ENCODE results near the gene CNTNAP2.

CNTNAP2 gene

DNA sequence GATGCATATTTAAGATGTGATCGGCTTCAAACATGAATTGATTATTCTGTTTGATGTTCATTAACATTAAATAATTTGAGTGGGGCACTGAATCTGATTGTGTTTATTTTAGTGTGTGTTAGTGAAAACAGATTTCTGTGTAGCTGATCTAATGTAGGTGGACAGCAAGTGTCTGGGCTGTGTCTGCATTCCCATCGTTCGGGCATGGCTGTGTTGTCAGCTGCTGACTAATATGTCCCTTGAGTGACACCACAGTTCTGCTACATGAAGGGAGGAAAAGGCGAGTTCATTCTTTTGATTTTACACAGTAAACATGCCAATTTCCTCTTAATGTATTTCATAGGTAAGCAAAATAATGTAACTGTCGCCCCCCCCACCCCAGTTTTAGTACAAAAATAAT is 203.0 kb downstream of the CNTNAP2 start:
- POLR2A ChIA-PET: no interaction called here
- Histone ChIP-seq H3K27ac (ENCODE audit: insufficient read depth in 1 of 2, low read depth in 1 of 2, low read length in 2 of 2, poor library complexity in 1 of 2, severe bottlenecking in 2 of 2) (no peak overlapping the region), H3K4me1 (ENCODE audit: control extremely low read depth in 1 of 4, control insufficient read depth in 4 of 4, insufficient read depth in 4 of 4, low read length in 3 of 4) (no peaks in the 10 kb centered on the region), H3K27me3 (replicated peaks in 2 of 5; ENCODE audit: control insufficient read depth in 4 of 5, insufficient read depth in 5 of 5, low read length in 4 of 5) (no peaks in the 10 kb centered on the region), H3K36me3 (ENCODE audit: control insufficient read depth in 4 of 4, insufficient read depth in 4 of 4, low read length in 3 of 4) (no peaks in the 10 kb centered on the region), H3K9me3 (ENCODE audit: control extremely low read depth in 1 of 5, control insufficient read depth in 4 of 5, insufficient read depth in 2 of 5, low read depth in 1 of 5, low read length in 4 of 5) (no peaks in the 10 kb centered on the region), H3K4me3 (ENCODE audit: control insufficient read depth in 1 of 7, extremely low read depth in 1 of 7, insufficient read depth in 4 of 7, low read depth in 2 of 7, low read length in 6 of 7) (no peak overlapping the region)
- no peak for DNase-seq
- 86% methylated on average over 1 of the region's 5 CpGs for WGBS (ENCODE audit: insufficient coverage)
- CTCF ChIA-PET: no interaction called here

GRCh38 chr7:146321301-146321700 is 204.7 kb downstream of the CNTNAP2 start:
- Histone ChIP-seq H3K27me3 (replicated peaks in 2 of 5; ENCODE audit: control insufficient read depth in 4 of 5, insufficient read depth in 5 of 5, low read length in 4 of 5) (no peaks in the 10 kb centered on the region), H3K27ac (ENCODE audit: insufficient read depth in 1 of 2, low read depth in 1 of 2, low read length in 2 of 2, poor library complexity in 1 of 2, severe bottlenecking in 2 of 2) (no peak overlapping the region), H3K4me3 (ENCODE audit: control insufficient read depth in 1 of 7, extremely low read depth in 1 of 7, insufficient read depth in 4 of 7, low read depth in 2 of 7, low read length in 6 of 7) (no peak overlapping the region), H3K4me1 (ENCODE audit: control extremely low read depth in 1 of 4, control insufficient read depth in 4 of 4, insufficient read depth in 4 of 4, low read length in 3 of 4) (no peaks in the 10 kb centered on the region), H3K36me3 (ENCODE audit: control insufficient read depth in 4 of 4, insufficient read depth in 4 of 4, low read length in 3 of 4) (no peaks in the 10 kb centered on the region), H3K9me3 (ENCODE audit: control extremely low read depth in 1 of 5, control insufficient read depth in 4 of 5, insufficient read depth in 2 of 5, low read depth in 1 of 5, low read length in 4 of 5) (no peaks in the 10 kb centered on the region)
- WGBS (ENCODE audit: insufficient coverage): no CpG with 5 or more reads among the region's 4 CpGs
- DNase-seq: no peak
- ChIA-PET POLR2A (no interaction called here), CTCF (no interaction called here)

DNA sequence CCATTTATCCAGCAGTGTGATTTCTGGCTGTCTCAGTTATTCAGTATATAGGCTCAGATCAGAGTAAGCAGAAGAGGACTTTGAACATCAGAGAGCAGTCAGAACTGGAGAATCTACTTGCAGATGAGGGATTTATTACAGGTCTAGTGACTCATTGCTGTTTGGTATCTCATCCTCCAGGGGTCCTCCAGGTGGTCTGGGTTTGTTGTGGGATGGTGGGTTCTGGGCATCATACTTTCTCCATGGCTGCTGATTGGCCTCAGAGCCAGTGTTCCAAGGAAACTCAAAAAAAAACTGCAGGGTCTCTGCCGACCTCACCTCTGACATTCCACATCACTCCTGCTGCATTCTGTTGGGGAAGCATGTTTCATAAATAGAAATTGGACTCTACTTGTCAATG is 214.8 kb downstream of the CNTNAP2 start:
- DNase-seq: no peak
- H3K27me3 ChIP-seq (replicated peaks in 2 of 5; ENCODE audit: control insufficient read depth in 4 of 5, insufficient read depth in 5 of 5, low read length in 4 of 5): no peaks in the 10 kb centered on the region
- H3K36me3 ChIP-seq (ENCODE audit: control insufficient read depth in 4 of 4, insufficient read depth in 4 of 4, low read length in 3 of 4): no peaks in the 10 kb centered on the region
- H3K4me1 ChIP-seq (ENCODE audit: control extremely low read depth in 1 of 4, control insufficient read depth in 4 of 4, insufficient read depth in 4 of 4, low read length in 3 of 4): no peaks in the 10 kb centered on the region
- CTCF ChIA-PET: no interaction called here
- H3K9me3 ChIP-seq (ENCODE audit: control extremely low read depth in 1 of 5, control insufficient read depth in 4 of 5, insufficient read depth in 2 of 5, low read depth in 1 of 5, low read length in 4 of 5): no peaks in the 10 kb centered on the region
- H3K4me3 ChIP-seq (ENCODE audit: control insufficient read depth in 1 of 7, extremely low read depth in 1 of 7, insufficient read depth in 4 of 7, low read depth in 2 of 7, low read length in 6 of 7): no peak overlapping the region
- WGBS (ENCODE audit: insufficient coverage): no CpG with 5 or more reads among the region's 1 CpG
- no peak overlapping the region for H3K27ac ChIP-seq (ENCODE audit: insufficient read depth in 1 of 2, low read depth in 1 of 2, low read length in 2 of 2, poor library complexity in 1 of 2, severe bottlenecking in 2 of 2)
- POLR2A ChIA-PET: no interaction called here

DNA sequence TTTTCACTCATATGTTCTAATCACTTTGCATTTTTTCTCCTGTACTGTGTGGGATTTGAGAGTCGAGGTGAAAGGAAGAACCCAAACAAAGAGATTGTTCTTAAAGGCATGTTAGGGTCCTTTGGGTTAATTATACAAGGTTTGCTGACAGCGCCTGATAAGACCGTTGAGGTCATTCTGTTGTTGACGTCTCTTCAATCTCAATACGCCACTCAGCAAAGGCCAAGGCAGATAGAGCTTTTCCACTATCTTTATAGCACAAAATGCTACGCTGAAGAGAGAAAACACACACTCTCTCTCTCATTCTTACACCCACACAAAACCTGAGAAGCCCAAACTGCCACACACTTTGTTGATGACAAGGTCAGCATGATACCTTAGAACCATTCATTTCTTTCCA is 228.7 kb downstream of the CNTNAP2 start:
- DNase-seq: peak in 2 of 3 donors; percentile 12 to 44
- H3K9me3 ChIP-seq (ENCODE audit: control extremely low read depth in 1 of 5, control insufficient read depth in 4 of 5, insufficient read depth in 2 of 5, low read depth in 1 of 5, low read length in 4 of 5): no peaks in the 10 kb centered on the region

GRCh38 chr7:146346096-146346495 is 229.5 kb downstream of the CNTNAP2 start:
- Histone ChIP-seq H3K36me3 (ENCODE audit: control insufficient read depth in 4 of 4, insufficient read depth in 4 of 4, low read length in 3 of 4) (no peaks in the 10 kb centered on the region), H3K4me3 (ENCODE audit: control insufficient read depth in 1 of 7, extremely low read depth in 1 of 7, insufficient read depth in 4 of 7, low read depth in 2 of 7, low read length in 6 of 7) (no peak overlapping the region), H3K27me3 (replicated peaks in 2 of 5; ENCODE audit: control insufficient read depth in 4 of 5, insufficient read depth in 5 of 5, low read length in 4 of 5) (no peaks in the 10 kb centered on the region), H3K9me3 (ENCODE audit: control extremely low read depth in 1 of 5, control insufficient read depth in 4 of 5, insufficient read depth in 2 of 5, low read depth in 1 of 5, low read length in 4 of 5) (no peaks in the 10 kb centered on the region), H3K27ac (ENCODE audit: insufficient read depth in 1 of 2, low read depth in 1 of 2, low read length in 2 of 2, poor library complexity in 1 of 2, severe bottlenecking in 2 of 2) (no peak overlapping the region), H3K4me1 (ENCODE audit: control extremely low read depth in 1 of 4, control insufficient read depth in 4 of 4, insufficient read depth in 4 of 4, low read length in 3 of 4) (no peaks in the 10 kb centered on the region)
- DNase-seq: no peak
- ChIA-PET POLR2A (no interaction called here), CTCF (no interaction called here)
- 95% methylated on average over 5 of the region's 5 CpGs for WGBS (ENCODE audit: insufficient coverage)

More for the DNA sequence above, 228.7 kb downstream of the CNTNAP2 start:
- H3K27me3 ChIP-seq (replicated peaks in 2 of 5; ENCODE audit: control insufficient read depth in 4 of 5, insufficient read depth in 5 of 5, low read length in 4 of 5): no peaks in the 10 kb centered on the region
- 96% methylated on average over 4 of the region's 6 CpGs for WGBS (ENCODE audit: insufficient coverage)
- ChIA-PET POLR2A (no interaction called here), CTCF (no interaction called here)
- H3K4me3 ChIP-seq (ENCODE audit: control insufficient read depth in 1 of 7, extremely low read depth in 1 of 7, insufficient read depth in 4 of 7, low read depth in 2 of 7, low read length in 6 of 7): no peak overlapping the region
- no peak overlapping the region for H3K27ac ChIP-seq (ENCODE audit: insufficient read depth in 1 of 2, low read depth in 1 of 2, low read length in 2 of 2, poor library complexity in 1 of 2, severe bottlenecking in 2 of 2)
- no peaks in the 10 kb centered on the region for H3K36me3 ChIP-seq (ENCODE audit: control insufficient read depth in 4 of 4, insufficient read depth in 4 of 4, low read length in 3 of 4)
- no peaks in the 10 kb centered on the region for H3K4me1 ChIP-seq (ENCODE audit: control extremely low read depth in 1 of 4, control insufficient read depth in 4 of 4, insufficient read depth in 4 of 4, low read length in 3 of 4)

GRCh38 chr7:146355216-146355615 is 238.6 kb downstream of the CNTNAP2 start:
- POLR2A ChIA-PET: no interaction called here
- Histone ChIP-seq H3K27me3 (replicated peaks in 2 of 5; ENCODE audit: control insufficient read depth in 4 of 5, insufficient read depth in 5 of 5, low read length in 4 of 5) (no peaks in the 10 kb centered on the region), H3K4me3 (ENCODE audit: control insufficient read depth in 1 of 7, extremely low read depth in 1 of 7, insufficient read depth in 4 of 7, low read depth in 2 of 7, low read length in 6 of 7) (no peak overlapping the region), H3K36me3 (ENCODE audit: control insufficient read depth in 4 of 4, insufficient read depth in 4 of 4, low read length in 3 of 4) (no peaks in the 10 kb centered on the region), H3K9me3 (ENCODE audit: control extremely low read depth in 1 of 5, control insufficient read depth in 4 of 5, insufficient read depth in 2 of 5, low read depth in 1 of 5, low read length in 4 of 5) (no peaks in the 10 kb centered on the region), H3K27ac (ENCODE audit: insufficient read depth in 1 of 2, low read depth in 1 of 2, low read length in 2 of 2, poor library complexity in 1 of 2, severe bottlenecking in 2 of 2) (no peak overlapping the region), H3K4me1 (ENCODE audit: control extremely low read depth in 1 of 4, control insufficient read depth in 4 of 4, insufficient read depth in 4 of 4, low read length in 3 of 4) (no peaks in the 10 kb centered on the region)
- no CpG with 5 or more reads among the region's 1 CpG for WGBS (ENCODE audit: insufficient coverage)
- DNase-seq: no peak
- CTCF ChIA-PET: no interaction called here

DNA sequence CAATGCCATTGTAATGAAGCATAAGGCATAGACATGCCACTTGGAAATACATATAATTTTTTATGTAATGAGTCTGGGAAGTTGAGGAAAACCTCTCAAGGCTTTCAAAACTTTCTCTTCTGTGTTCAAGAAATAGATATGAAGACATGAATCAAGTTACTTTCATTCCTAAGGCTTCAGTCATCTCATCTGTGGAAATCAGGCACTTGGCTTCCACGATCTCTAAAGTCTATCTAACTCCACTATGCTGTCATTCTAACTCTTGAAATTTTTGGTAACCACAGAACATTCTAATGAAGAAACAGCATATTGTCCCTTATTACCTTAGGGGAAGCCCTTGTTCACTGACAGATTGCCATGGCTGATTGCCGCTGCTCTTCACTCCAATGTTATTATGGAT is 242.6 kb downstream of the CNTNAP2 start:
- Histone ChIP-seq H3K4me3 (ENCODE audit: control insufficient read depth in 1 of 7, extremely low read depth in 1 of 7, insufficient read depth in 4 of 7, low read depth in 2 of 7, low read length in 6 of 7) (no peak overlapping the region), H3K27ac (ENCODE audit: insufficient read depth in 1 of 2, low read depth in 1 of 2, low read length in 2 of 2, poor library complexity in 1 of 2, severe bottlenecking in 2 of 2) (no peak overlapping the region), H3K27me3 (replicated peaks in 2 of 5; ENCODE audit: control insufficient read depth in 4 of 5, insufficient read depth in 5 of 5, low read length in 4 of 5) (no peaks in the 10 kb centered on the region), H3K4me1 (ENCODE audit: control extremely low read depth in 1 of 4, control insufficient read depth in 4 of 4, insufficient read depth in 4 of 4, low read length in 3 of 4) (no peaks in the 10 kb centered on the region), H3K36me3 (ENCODE audit: control insufficient read depth in 4 of 4, insufficient read depth in 4 of 4, low read length in 3 of 4) (no peaks in the 10 kb centered on the region), H3K9me3 (ENCODE audit: control extremely low read depth in 1 of 5, control insufficient read depth in 4 of 5, insufficient read depth in 2 of 5, low read depth in 1 of 5, low read length in 4 of 5) (no peaks in the 10 kb centered on the region)
- 100% methylated on average over 1 of the region's 2 CpGs for WGBS (ENCODE audit: insufficient coverage)
- ChIA-PET POLR2A (no interaction called here), CTCF (no interaction called here)
- no peak for DNase-seq

- DNase-seq: no peak
- no CpG with 5 or more reads among the region's 2 CpGs for WGBS (ENCODE audit: insufficient coverage)
- H3K27me3 ChIP-seq (replicated peaks in 2 of 5; ENCODE audit: control insufficient read depth in 4 of 5, insufficient read depth in 5 of 5, low read length in 4 of 5): no peaks in the 10 kb centered on the region
- H3K9me3 ChIP-seq (ENCODE audit: control extremely low read depth in 1 of 5, control insufficient read depth in 4 of 5, insufficient read depth in 2 of 5, low read depth in 1 of 5, low read length in 4 of 5): no peaks in the 10 kb centered on the region
- ChIA-PET POLR2A (no interaction called here), CTCF (no interaction called here)
- H3K36me3 ChIP-seq (ENCODE audit: control insufficient read depth in 4 of 4, insufficient read depth in 4 of 4, low read length in 3 of 4): no peaks in the 10 kb centered on the region
- H3K4me1 ChIP-seq (ENCODE audit: control extremely low read depth in 1 of 4, control insufficient read depth in 4 of 4, insufficient read depth in 4 of 4, low read length in 3 of 4): no peaks in the 10 kb centered on the region
- no peak overlapping the region for H3K4me3 ChIP-seq (ENCODE audit: control insufficient read depth in 1 of 7, extremely low read depth in 1 of 7, insufficient read depth in 4 of 7, low read depth in 2 of 7, low read length in 6 of 7)
- H3K27ac ChIP-seq (ENCODE audit: insufficient read depth in 1 of 2, low read depth in 1 of 2, low read length in 2 of 2, poor library complexity in 1 of 2, severe bottlenecking in 2 of 2): no peak overlapping the region
These were observed 250.3 kb downstream of the CNTNAP2 start for GRCh38 chr7:146366938-146367337.

Measured in common myeloid progenitor, CD34-positive (primary cell).